Liver (tissue), 9 donors: ENCODE measurements around the gene PTTG2. TPM values are rescaled to one million over a fixed set of nuclear protein-coding genes. Genes with fewer than 3 reads are reported as not detected.

ENCODE experiments used
- DNase-seq: peaks from one replicate; pipeline ENCODE4 v3.0.0-alpha.2; 2017; ENCODE audit warnings: low spot score
- H3K27ac ChIP-seq, 2 donors: one replicate each; pipeline ENCODE4 v1.7.0; 2013; ENCODE audit warnings: inconsistent platforms in 2 of 2, low read length in 2 of 2, control low read depth in 1 of 2, low read depth in 1 of 2, mild to moderate bottlenecking in 1 of 2
- H3K27me3 ChIP-seq, 4 donors: one replicate each; pipeline versions ENCODE4 v1.6.1 to v1.7.0; 2013; ENCODE audit warnings: low read length in 3 of 4, inconsistent platforms in 1 of 4, mild to moderate bottlenecking in 1 of 4, moderate library complexity in 1 of 4; ENCODE audit not compliant: control insufficient read depth in 4 of 4, insufficient read depth in 4 of 4
- H3K36me3 ChIP-seq, 4 donors: one replicate each; pipeline versions ENCODE4 v1.6.1 to v1.7.0; 2013; ENCODE audit warnings: low read length in 3 of 4, mild to moderate bottlenecking in 3 of 4, low read depth in 1 of 4, moderate library complexity in 1 of 4; ENCODE audit not compliant: control insufficient read depth in 4 of 4, insufficient read depth in 3 of 4
- H3K4me1 ChIP-seq, 4 donors: one replicate each; pipeline versions ENCODE4 v1.6.1 to v1.7.0; 2013; ENCODE audit warnings: low read length in 3 of 4, mild to moderate bottlenecking in 3 of 4, moderate library complexity in 1 of 4; ENCODE audit not compliant: control insufficient read depth in 4 of 4, insufficient read depth in 4 of 4
- H3K4me3 ChIP-seq, 3 donors: one replicate each; pipeline versions ENCODE4 v1.6.1 to v1.7.0; 2013; ENCODE audit warnings: low read length in 3 of 3, control low read depth in 1 of 3, low read depth in 1 of 3, mild to moderate bottlenecking in 1 of 3
- H3K9ac ChIP-seq, 2 donors: one replicate each; pipeline ENCODE4 v1.7.0; 2013; ENCODE audit warnings: low read length in 2 of 2, mild to moderate bottlenecking in 2 of 2, moderate library complexity in 2 of 2, control low read depth in 1 of 2, low read depth in 1 of 2
- H3K9me3 ChIP-seq, 4 donors: one replicate each; pipeline versions ENCODE4 v1.6.1 to v1.7.0; 2013; ENCODE audit warnings: low read length in 3 of 4; ENCODE audit not compliant: control insufficient read depth in 4 of 4
- CTCF ChIP-seq: fragments of 150-350 bp; IDR thresholded peaks from 2 replicates; pipeline ENCODE4 v1.5.1; 2017; ENCODE audit warnings: improper control_type of control experiment, low read depth, low read length; ENCODE audit not compliant: missing input control
- EGR1 ChIP-seq, 2 donors: IDR thresholded peaks; 2 replicates each; pipeline ENCODE4 v1.6.1; 2016 to 2018; ENCODE audit warnings: antibody characterized with exemption in 2 of 2, low read depth in 2 of 2
- FOXA1 ChIP-seq: IDR thresholded peaks from 2 replicates; pipeline ENCODE4 v1.6.1; 2016; ENCODE audit warnings: antibody characterized with exemption
- FOXA2 ChIP-seq: IDR thresholded peaks from 2 replicates; pipeline ENCODE4 v1.6.1; 2016; ENCODE audit warnings: antibody characterized with exemption
- GABPA ChIP-seq, 2 donors: IDR thresholded peaks in 1 of 2; conservative IDR thresholded peaks in 1 of 2; 2 replicates each; pipeline ENCODE4 v1.6.1; 2016; ENCODE audit warnings: antibody characterized with exemption in 2 of 2, mild to moderate bottlenecking in 1 of 2, moderate library complexity in 1 of 2
- HNF4A ChIP-seq, 2 donors: conservative IDR thresholded peaks; 2 replicates each; pipeline ENCODE4 v1.6.1; 2016; ENCODE audit warnings: antibody characterized with exemption in 2 of 2, mild to moderate bottlenecking in 2 of 2
- HNF4G ChIP-seq: IDR thresholded peaks from 2 replicates; pipeline ENCODE4 v1.6.1; 2016; ENCODE audit warnings: antibody characterized with exemption
- JUND ChIP-seq, 2 donors: IDR thresholded peaks; 2 replicates each; pipeline ENCODE4 v1.6.1; 2016; ENCODE audit warnings: antibody characterized with exemption in 2 of 2
- NR2F2 ChIP-seq: IDR thresholded peaks from 2 replicates; pipeline ENCODE4 v1.6.1; 2016; ENCODE audit warnings: antibody characterized with exemption
- RAD21 ChIP-seq, 2 donors: IDR thresholded peaks; 2 replicates each; pipeline ENCODE4 v1.6.1; 2016; ENCODE audit warnings: antibody characterized with exemption in 2 of 2, mild to moderate bottlenecking in 2 of 2
- RXRA ChIP-seq, 2 donors: IDR thresholded peaks; 2 replicates each; pipeline ENCODE4 v1.6.1; 2017 to 2018; ENCODE audit warnings: antibody characterized with exemption in 2 of 2, mild to moderate bottlenecking in 1 of 2
- SP1 ChIP-seq: IDR thresholded peaks from 2 replicates; pipeline ENCODE4 v1.6.1; 2018; ENCODE audit warnings: antibody characterized with exemption, mild to moderate bottlenecking
- TAF1 ChIP-seq: conservative IDR thresholded peaks from 2 replicates; pipeline ENCODE4 v1.6.1; 2016; ENCODE audit warnings: antibody characterized with exemption, mild to moderate bottlenecking
- YY1 ChIP-seq: IDR thresholded peaks from 2 replicates; pipeline ENCODE4 v1.6.1; 2016; ENCODE audit warnings: antibody characterized with exemption, mild to moderate bottlenecking
- ZBTB33 ChIP-seq: IDR thresholded peaks from 2 replicates; pipeline ENCODE4 v1.6.1; 2016; ENCODE audit warnings: antibody characterized with exemption
- WGBS: extraction: QIAGEN DNeasy Blood & Tissue Kit; methylation state at CpG from one replicate; pipeline ENCODE4 v1.1.7; 2013; 5-methylcytosine and 5-hydroxymethylcytosine counted together
- polyA plus RNA-seq, 2 donors: library from polyadenylated mRNA; stranded (reverse) in 1 of 2; unstranded in 1 of 2; fragments of 200-250 nt in 1 of 2; fragments of >200 nt in 1 of 2; fragmentation: Nextera tagmentation in 1 of 2; extraction: Ambion mirVana in 1 of 2; gene quantifications; one replicate each; pipeline versions ENCODE4 v1.2.1 to v1.2.3, GENCODE V29; 2013 to 2015
- total RNA-seq, 2 donors: library from RNA; depleted of rRNA; stranded (reverse); fragments of >200 nt; gene quantifications; one replicate each; pipeline ENCODE4 v1.2.3, GENCODE V29; 2014
- TF ChIP-seq, protein P1 (sequence below): IDR thresholded peaks from 2 replicates; pipeline ENCODE4 v1.6.1; 2016; ENCODE audit warnings: antibody characterized with exemption
- TF ChIP-seq, protein P2 (sequence below): IDR thresholded peaks from 2 replicates; pipeline ENCODE4 v1.6.1; 2016; ENCODE audit warnings: antibody characterized with exemption
- TF ChIP-seq, protein P3 (sequence below): IDR thresholded peaks from 2 replicates; pipeline ENCODE4 v1.6.1; 2016; ENCODE audit warnings: antibody characterized with exemption, mild to moderate bottlenecking
- donor health status: healthy.
- donor health status: healthy.
- donor health status: healthy.
- donor health status: healthy.
- donor health status: healthy.

Gene PTTG2
- total and polyA plus RNA-seq, 4 donors, result 0.24 to 0.92 TPM; not detected in 2

DNA sequence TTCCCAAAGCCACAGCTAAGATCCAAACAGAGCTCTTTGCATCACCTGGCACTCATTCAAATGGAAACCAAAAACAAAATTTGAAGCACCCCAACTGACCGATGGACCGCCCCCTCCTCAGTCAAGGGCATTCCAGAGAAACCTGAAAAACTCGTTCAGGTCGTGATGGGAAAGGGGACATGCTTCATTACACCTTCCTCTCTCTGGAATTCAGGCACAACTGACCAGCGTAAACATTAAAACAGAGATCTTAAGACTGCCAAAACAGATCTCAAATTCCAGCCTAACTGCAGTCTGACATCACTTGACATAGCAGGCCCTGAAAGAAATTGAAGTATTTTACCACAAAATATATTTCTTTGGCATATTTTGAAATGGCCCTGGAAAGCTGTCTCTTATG, 28.5 kb downstream of the PTTG2 start:
- Histone ChIP-seq H3K27ac (no peak overlapping the region), H3K4me1 (peaks cover 0 to 3% (median 0%) of the 10 kb centered on the region in 4 donors)
- no peak for DNase-seq

GRCh38 chr4:37989398-37990260, 29.4 kb downstream of the PTTG2 start:
- Histone ChIP-seq H3K4me3 (no peak overlapping the region), H3K27ac (peak overlapping the region; percentile 26 to 47), H3K27me3 (no peaks in the 10 kb centered on the region), H3K9ac (no peak overlapping the region), H3K4me1 (peaks cover 0 to 8% (median under 1%) of the 10 kb centered on the region in 4 donors), H3K36me3 (no peaks in the 10 kb centered on the region), H3K9me3 (no peaks in the 10 kb centered on the region)
- 78% methylated on average over 8 of the region's 8 CpGs for WGBS
- TF ChIP-seq GABPA (IDR thresholded peaks at IDR 0.05 in 1 of 2, conservative IDR thresholded peaks at IDR 0.05 in 1 of 2) (no peak), ZBTB33 (no peak), RXRA (IDR thresholded peaks at IDR 0.05) (no peak), YY1 (no peak), TAF1 (no peak), CTCF (no peak), HNF4A (conservative IDR thresholded peaks at IDR 0.05) (no peak), SP1 (no peak), FOXA1 (no peak), HNF4G (no peak), EGR1 (IDR thresholded peaks at IDR 0.05; ENCODE audit: low read depth in 2 of 2) (no peak), RAD21 (IDR thresholded peaks at IDR 0.05) (no peak), JUND (IDR thresholded peaks at IDR 0.05) (no peak), NR2F2 (no peak), FOXA2 (no peak)
- TF ChIP-seq, protein P1, sequence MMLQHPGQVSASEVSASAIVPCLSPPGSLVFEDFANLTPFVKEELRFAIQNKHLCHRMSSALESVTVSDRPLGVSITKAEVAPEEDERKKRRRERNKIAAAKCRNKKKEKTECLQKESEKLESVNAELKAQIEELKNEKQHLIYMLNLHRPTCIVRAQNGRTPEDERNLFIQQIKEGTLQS, result no peak
- TF ChIP-seq, protein P2, sequence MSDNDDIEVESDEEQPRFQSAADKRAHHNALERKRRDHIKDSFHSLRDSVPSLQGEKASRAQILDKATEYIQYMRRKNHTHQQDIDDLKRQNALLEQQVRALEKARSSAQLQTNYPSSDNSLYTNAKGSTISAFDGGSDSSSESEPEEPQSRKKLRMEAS, result no peak
- TF ChIP-seq, protein P3, sequence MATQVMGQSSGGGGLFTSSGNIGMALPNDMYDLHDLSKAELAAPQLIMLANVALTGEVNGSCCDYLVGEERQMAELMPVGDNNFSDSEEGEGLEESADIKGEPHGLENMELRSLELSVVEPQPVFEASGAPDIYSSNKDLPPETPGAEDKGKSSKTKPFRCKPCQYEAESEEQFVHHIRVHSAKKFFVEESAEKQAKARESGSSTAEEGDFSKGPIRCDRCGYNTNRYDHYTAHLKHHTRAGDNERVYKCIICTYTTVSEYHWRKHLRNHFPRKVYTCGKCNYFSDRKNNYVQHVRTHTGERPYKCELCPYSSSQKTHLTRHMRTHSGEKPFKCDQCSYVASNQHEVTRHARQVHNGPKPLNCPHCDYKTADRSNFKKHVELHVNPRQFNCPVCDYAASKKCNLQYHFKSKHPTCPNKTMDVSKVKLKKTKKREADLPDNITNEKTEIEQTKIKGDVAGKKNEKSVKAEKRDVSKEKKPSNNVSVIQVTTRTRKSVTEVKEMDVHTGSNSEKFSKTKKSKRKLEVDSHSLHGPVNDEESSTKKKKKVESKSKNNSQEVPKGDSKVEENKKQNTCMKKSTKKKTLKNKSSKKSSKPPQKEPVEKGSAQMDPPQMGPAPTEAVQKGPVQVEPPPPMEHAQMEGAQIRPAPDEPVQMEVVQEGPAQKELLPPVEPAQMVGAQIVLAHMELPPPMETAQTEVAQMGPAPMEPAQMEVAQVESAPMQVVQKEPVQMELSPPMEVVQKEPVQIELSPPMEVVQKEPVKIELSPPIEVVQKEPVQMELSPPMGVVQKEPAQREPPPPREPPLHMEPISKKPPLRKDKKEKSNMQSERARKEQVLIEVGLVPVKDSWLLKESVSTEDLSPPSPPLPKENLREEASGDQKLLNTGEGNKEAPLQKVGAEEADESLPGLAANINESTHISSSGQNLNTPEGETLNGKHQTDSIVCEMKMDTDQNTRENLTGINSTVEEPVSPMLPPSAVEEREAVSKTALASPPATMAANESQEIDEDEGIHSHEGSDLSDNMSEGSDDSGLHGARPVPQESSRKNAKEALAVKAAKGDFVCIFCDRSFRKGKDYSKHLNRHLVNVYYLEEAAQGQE, result no peak
- no peak for DNase-seq

More for the DNA sequence above, 28.5 kb downstream of the PTTG2 start:
- H3K9ac ChIP-seq, result no peak overlapping the region
- WGBS, result 86% methylated on average over 5 of the region's 5 CpGs
- no peak overlapping the region for H3K4me3 ChIP-seq
- no peaks in the 10 kb centered on the region for H3K9me3 ChIP-seq
- TF ChIP-seq FOXA2, result no peak
- H3K36me3 ChIP-seq, result no peaks in the 10 kb centered on the region
- H3K27me3 ChIP-seq, result no peaks in the 10 kb centered on the region
